IMR-90 (cell line): ENCODE data around the gene TXNDC11. TPM values are rescaled to one million over a fixed set of nuclear protein-coding genes. Genes with fewer than 3 reads are reported as not detected.

Experiments
- ATAC-seq: fragments of 200-7000 bp; cut with Tn5 transposase; 2 replicates; pipeline ENCODE4 v1.9.1; 2020; ENCODE audit warnings: low read depth, mild to moderate bottlenecking, moderate library complexity
- BruUV-seq: library from RNA; stranded (reverse); fragments of 400-500 nt; replicated peaks from 2 replicates; lab custom pipeline; 2021; lab: Mats Ljungman, UMichigan
- CTCF ChIA-PET: fragments of 300-600 bp; formaldehyde crosslinking; extraction: SDS; loops from one replicate; lab custom pipeline; 2021; ENCODE audit warnings: antibody characterized with exemption; lab: Yijun Ruan, JAX
- POLR2A ChIA-PET: fragments of 300-600 bp; sonication (Branson Sonifier 250); formaldehyde crosslinking; loops from one replicate; lab custom pipeline; 2022; ENCODE audit warnings: antibody characterized with exemption; ENCODE audit not compliant: unreplicated experiment; lab: Charles Lee
- DNase-seq: peaks from one replicate; pipeline ENCODE4 v3.0.0; 2013
- H2AFZ ChIP-seq: replicated peaks from 2 replicates; pipeline ENCODE3; 2013; ENCODE audit warnings: low read length, mild to moderate bottlenecking; ENCODE audit not compliant: poor library complexity
- H2AK5ac ChIP-seq: 2 replicates; pipeline ENCODE4 v1.6.1; 2013; ENCODE audit warnings: low read depth, low read length, inconsistent platforms
- H2AK9ac ChIP-seq: replicated peaks from 2 replicates; pipeline ENCODE3; 2013; ENCODE audit warnings: mild to moderate bottlenecking, low read depth, low read length, moderate library complexity; ENCODE audit not compliant: poor library complexity
- H2BK120ac ChIP-seq: 2 replicates; pipeline ENCODE4 v1.6.1; 2013; ENCODE audit warnings: low read depth, low read length, inconsistent platforms
- H2BK15ac ChIP-seq: 3 replicates; pipeline ENCODE4 v1.6.1; 2013; ENCODE audit warnings: low read depth, low read length, inconsistent platforms
- H2BK20ac ChIP-seq: 2 replicates; pipeline ENCODE4 v1.6.1; 2013; ENCODE audit warnings: low read depth, mild to moderate bottlenecking, inconsistent platforms, low read length, moderate library complexity
- H2BK5ac ChIP-seq: 2 replicates; pipeline ENCODE4 v1.6.1; 2013; ENCODE audit warnings: mild to moderate bottlenecking, low read depth, low read length, inconsistent platforms; ENCODE audit not compliant: poor library complexity, severe bottlenecking
- H3K14ac ChIP-seq: replicated peaks from 2 replicates; pipeline ENCODE4 v1.6.1; 2013; ENCODE audit warnings: low read depth, low read length, inconsistent platforms
- H3K18ac ChIP-seq: 2 replicates; pipeline ENCODE4 v1.6.1; 2013; ENCODE audit warnings: low read depth, low read length, control low read depth
- H3K23ac ChIP-seq: 2 replicates; pipeline ENCODE4 v1.6.1; 2013; ENCODE audit warnings: low read depth, low read length, inconsistent platforms
- H3K27ac ChIP-seq: 2 replicates; pipeline ENCODE4 v1.5.1; 2013; ENCODE audit warnings: mild to moderate bottlenecking, control low read depth, low read length; ENCODE audit not compliant: insufficient read depth
- H3K27me3 ChIP-seq: 2 replicates; pipeline ENCODE4 v1.6.1; 2013; ENCODE audit warnings: low read length; ENCODE audit not compliant: control insufficient read depth, insufficient read depth
- H3K36me3 ChIP-seq: 2 replicates; pipeline ENCODE4 v1.6.1; 2013; ENCODE audit warnings: low read length, mixed read lengths; ENCODE audit not compliant: control insufficient read depth, insufficient read depth
- H3K4ac ChIP-seq: 2 replicates; pipeline ENCODE4 v1.6.1; 2013; ENCODE audit warnings: low read depth, low read length, inconsistent platforms
- H3K4me1 ChIP-seq: 2 replicates; pipeline ENCODE4 v1.6.1; 2013; ENCODE audit warnings: low read length, mixed read lengths; ENCODE audit not compliant: control insufficient read depth, insufficient read depth
- H3K4me2 ChIP-seq: 2 replicates; pipeline ENCODE4 v1.6.1; 2013; ENCODE audit warnings: low read depth, mild to moderate bottlenecking, control low read depth, low read length, moderate library complexity
- H3K4me3 ChIP-seq: 2 replicates; pipeline ENCODE4 v1.5.1; 2013; ENCODE audit warnings: low read depth, mild to moderate bottlenecking, control low read depth, low read length, moderate library complexity; ENCODE audit not compliant: insufficient read depth
- H3K56ac ChIP-seq: 2 replicates; pipeline ENCODE4 v1.6.1; 2013; ENCODE audit warnings: low read length, inconsistent platforms; ENCODE audit not compliant: insufficient read depth; ENCODE audit errors: extremely low read depth
- H3K79me1 ChIP-seq, 2 experiments: 2 replicates each; pipeline ENCODE4 v1.6.1; 2013; ENCODE audit warnings: low read length in 2 of 2, inconsistent platforms in 1 of 2, low read depth in 1 of 2
- H3K9ac ChIP-seq: 2 replicates; pipeline ENCODE4 v1.6.1; 2013; ENCODE audit warnings: low read depth, low read length, control low read depth
- H3K9me1 ChIP-seq: 2 replicates; pipeline ENCODE4 v1.6.1; 2013; ENCODE audit warnings: low read length, inconsistent platforms; ENCODE audit not compliant: insufficient read depth
- H3K9me3 ChIP-seq: 2 replicates; pipeline ENCODE4 v1.6.1; 2013; ENCODE audit warnings: low read length; ENCODE audit not compliant: control insufficient read depth, insufficient read depth
- H4K20me1 ChIP-seq: 2 replicates; pipeline ENCODE4 v1.6.1; 2013; ENCODE audit warnings: low read length, inconsistent platforms; ENCODE audit not compliant: insufficient read depth
- H4K5ac ChIP-seq: 2 replicates; pipeline ENCODE4 v1.6.1; 2013; ENCODE audit warnings: mild to moderate bottlenecking, low read depth, low read length, control low read depth
- H4K8ac ChIP-seq, 2 experiments: 2 replicates each; pipeline ENCODE4 v1.6.1; 2013; ENCODE audit warnings: low read depth in 2 of 2, low read length in 2 of 2, control low read depth in 1 of 2, inconsistent platforms in 1 of 2
- H4K91ac ChIP-seq: 2 replicates; pipeline ENCODE4 v1.6.1; 2013; ENCODE audit warnings: low read depth, low read length, inconsistent platforms; ENCODE audit not compliant: insufficient read depth
- FOS ChIP-seq: fragments of 150-350 bp; IDR thresholded peaks from 2 replicates; pipeline ENCODE4 v1.6.1; 2016; ENCODE audit warnings: low read depth, low read length
- MXI1 ChIP-seq: IDR thresholded peaks from 2 replicates; pipeline ENCODE4 v1.6.1; 2012; ENCODE audit warnings: low read depth, mild to moderate bottlenecking, low read length, moderate library complexity, borderline replicate concordance
- RCOR1 ChIP-seq: IDR thresholded peaks from 2 replicates; pipeline ENCODE4 v1.6.1; 2012; ENCODE audit warnings: mild to moderate bottlenecking, low read length, improper control_type of control experiment; ENCODE audit not compliant: insufficient replicate concordance
- SMC3 ChIP-seq: fragments of 150-350 bp; IDR thresholded peaks from 2 replicates; pipeline ENCODE4 v1.6.1; 2016; ENCODE audit warnings: low read depth, mild to moderate bottlenecking, antibody characterized with exemption, low read length, moderate library complexity
- WGBS, 2 experiments: methylation state at CpG; one replicate each; pipeline versions ENCODE4 v1.1.5 to v1.1.7; 2013; ENCODE audit warnings: missing lambda C conversion rate in 2 of 2; ENCODE audit not compliant: insufficient read length in 1 of 2; ENCODE audit errors: extremely low coverage in 2 of 2; 5-methylcytosine and 5-hydroxymethylcytosine counted together
- dilution Hi-C: fragments of 300-500 bp; cut with HindIII; formaldehyde crosslinking; loops from one replicate; pipeline ENCODE4 v1.14.3; 2018; ENCODE audit warnings: low sequenced_read_pairs; ENCODE audit not compliant: unreplicated experiment
- in situ Hi-C: fragments of 300-500 bp; cut with MboI; formaldehyde crosslinking; loops from 3 replicates; pipeline ENCODE4 v1.14.3; 2019; ENCODE audit warnings: low sequenced_read_pairs, inconsistent platforms, mixed read lengths
- intact Hi-C: fragments of 100-400 bp; cut with micrococcal nuclease; formaldehyde crosslinking; loops from 2 replicates; pipeline ENCODE4 v1.10.0; 2022
- polyA plus RNA-seq, 3 experiments: library from polyadenylated mRNA; depleted of rRNA; stranded (reverse); fragments of >200 nt; gene quantifications; 2 replicates each; pipeline ENCODE4 v1.2.3, GENCODE V29; 2012; ENCODE audit warnings: low replicate concordance in 1 of 3
- total RNA-seq: library from RNA; depleted of rRNA; stranded (reverse); fragments of >200 nt; gene quantifications from 2 replicates; pipeline ENCODE4 v1.2.3, GENCODE V29; 2012

Gene TXNDC11
- total and polyA plus RNA-seq, 2 of the 4 experiments (the other 2 are of a cell fraction) = 25.3 to 42.9 TPM

GRCh38 chr16:11679250-11679649 is 63.4 kb downstream of the TXNDC11 start:
- DNase-seq (no peak), ATAC-seq (no peak)
- intact Hi-C loops = no loop called here
- no peak overlapping the region for H4K8ac ChIP-seq
- H3K56ac ChIP-seq = no peak overlapping the region
- H3K14ac ChIP-seq = no peak overlapping the region
- peaks cover 30% of the 10 kb centered on the region for H3K4me1 ChIP-seq
- H3K9me3 ChIP-seq = no peaks in the 10 kb centered on the region
- no peak overlapping the region for H2AK9ac ChIP-seq
- no peak overlapping the region for H4K5ac ChIP-seq
- no peak overlapping the region for H3K9ac ChIP-seq
- no peak overlapping the region for H3K23ac ChIP-seq
- no peak overlapping the region for H3K4ac ChIP-seq
- H3K18ac ChIP-seq = no peak overlapping the region
- H3K4me3 ChIP-seq = no peak overlapping the region
- ChIA-PET POLR2A (no interaction called here), CTCF (no interaction called here)
- no peak overlapping the region for H2BK15ac ChIP-seq
- H3K4me2 ChIP-seq = no peak overlapping the region
- no peak overlapping the region for H2AFZ ChIP-seq
- peaks cover 36% of the 10 kb centered on the region for H3K9me1 ChIP-seq
- BruUV-seq = no TSS peak
- H4K20me1 ChIP-seq = peaks cover 86% of the 10 kb centered on the region
- peaks cover 64% of the 10 kb centered on the region for H3K36me3 ChIP-seq
- no peak overlapping the region for H3K27ac ChIP-seq
- dilution Hi-C loops = no loop called here
- WGBS, 2 experiments = 88% methylated on average over 10 of the region's 13 CpGs; no CpG with 5 or more reads in 1 of the 2 experiments
- no peak overlapping the region for H4K91ac ChIP-seq
- in situ Hi-C loops = no loop called here
- TF ChIP-seq RCOR1 = no peak
- TF ChIP-seq MXI1 = no peak
- TF ChIP-seq SMC3 = no peak
- no peak for TF ChIP-seq FOS
- no peaks in the 10 kb centered on the region for H3K27me3 ChIP-seq
- no peak overlapping the region for H2AK5ac ChIP-seq
- no peak overlapping the region for H2BK120ac ChIP-seq
- H2BK20ac ChIP-seq = no peak overlapping the region
- no peak overlapping the region for H2BK5ac ChIP-seq
- H3K79me1 ChIP-seq = peaks cover 34 to 91% of the 10 kb centered on the region in 2 experiments
